Measurements from ENCODE around the gene ANKK1. TPM values are rescaled to one million over a fixed set of nuclear protein-coding genes. Genes with fewer than 3 reads are reported as not detected.

The ANKK1 gene
- total and polyA plus RNA-seq, 9 of the 15 experiments (the other 6 are each of a cell fraction or from before 2014, with no cell fraction given), result not detected

DNA sequence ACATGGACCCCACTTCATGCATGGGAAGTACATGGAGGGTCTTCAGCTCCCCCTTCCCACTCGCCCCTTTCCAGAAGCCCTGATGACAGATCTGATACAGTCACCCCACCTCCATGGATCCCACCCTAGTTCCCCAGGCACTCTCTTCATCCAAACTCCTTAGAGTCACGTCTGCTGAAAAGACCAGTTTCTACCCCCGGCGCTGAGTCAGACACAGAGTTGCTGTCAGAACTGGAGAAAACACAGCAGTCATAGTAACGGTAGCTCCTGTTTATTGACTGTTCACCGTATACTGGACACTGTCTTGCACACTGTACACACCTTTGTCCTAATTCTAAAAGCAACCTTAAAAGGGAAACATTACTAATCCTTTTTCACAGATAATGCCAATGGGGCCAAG is 58.5 kb downstream of the ANKK1 start:
- H3K4me3 ChIP-seq, result no peak overlapping the region
- H3K4me1 ChIP-seq (replicated peaks in 1 of 2; ENCODE audit: control insufficient read depth in 2 of 2, insufficient read depth in 2 of 2, low read length in 2 of 2), result peaks cover 0 to 5% of the 10 kb centered on the region in 2 experiments; a peak in 1 of 5 replicates
- ChIA-PET CTCF (ENCODE audit: low intra/inter-chr PET ratio) (no interaction called here), POLR2A (no interaction called here)
- H4K20me1 ChIP-seq (replicated peaks; ENCODE audit: control insufficient read depth, insufficient read depth, low read length), result peaks cover 4% of the 10 kb centered on the region; the same call in 1 of the 2 replicates
- 0% methylated on average over 6 of the region's 6 CpGs for WGBS (ENCODE audit: insufficient coverage, low coverage, missing lambda C conversion rate)
- H2AFZ ChIP-seq (ENCODE audit: low read depth, low read length), result no peak overlapping the region
- H3K36me3 ChIP-seq (ENCODE audit: control insufficient read depth, insufficient read depth, low read length), result no peaks in the 10 kb centered on the region
- no peaks in the 10 kb centered on the region for H3K79me2 ChIP-seq (ENCODE audit: control insufficient read depth, insufficient read depth, low read length)
- no TSS peak for BruUV-seq (replicated peaks)
- ATAC-seq, result no peak
- FAIRE-seq, result no peak
- intact Hi-C loops (cut with micrococcal nuclease), result no loop called here
- no peak overlapping the region for H3K9ac ChIP-seq (ENCODE audit: insufficient read depth in 1 of 2, low read depth in 2 of 2, low read length in 2 of 2)
- DNase-seq (ENCODE audit: extremely low read depth in 1 of 4, low spot score in 3 of 4), result no peak
- in situ Hi-C loops (cut with MboI), result no loop called here
- H3K9me1 ChIP-seq (ENCODE audit: control insufficient read depth, insufficient read depth, low read length), result no peaks in the 10 kb centered on the region
- no peak overlapping the region for H3K27ac ChIP-seq (ENCODE audit: extremely low read depth, low read depth, low read length)
- TF ChIP-seq BDP1 (IDR thresholded peaks at IDR 0.05; ENCODE audit: insufficient read depth, insufficient read length) (no peak), CREM (IDR thresholded peaks at IDR 0.05; ENCODE audit: low read depth) (no peak), ZNF695 (CRISPR knock-in tag; IDR thresholded peaks at IDR 0.05) (no peak), ZNF586 (CRISPR knock-in tag; conservative IDR thresholded peaks at IDR 0.05) (no peak), TAL1 (IDR thresholded peaks at IDR 0.05) (no peak), RFX7 (CRISPR knock-in tag; IDR thresholded peaks at IDR 0.05) (no peak), KAT8 (IDR thresholded peaks at IDR 0.05; ENCODE audit: low read depth) (no peak), ZNF165 (CRISPR knock-in tag; IDR thresholded peaks at IDR 0.05; ENCODE audit: borderline replicate concordance) (no peak), ZNF444 (CRISPR knock-in tag; IDR thresholded peaks at IDR 0.05) (no peak), ZNF197 (CRISPR knock-in tag; IDR thresholded peaks at IDR 0.05; ENCODE audit: low read depth) (no peak), ZNF263 (CRISPR knock-in tag; IDR thresholded peaks at IDR 0.05; ENCODE audit: borderline replicate concordance) (no peak), MBD1 (CRISPR knock-in tag; IDR thresholded peaks at IDR 0.05) (no peak), ELK3 (CRISPR knock-in tag; IDR thresholded peaks at IDR 0.05) (no peak), ZBTB2 (IDR thresholded peaks at IDR 0.05) (no peak), ZFP91 (CRISPR knock-in tag; IDR thresholded peaks at IDR 0.05) (no peak), ZC3H11A (IDR thresholded peaks at IDR 0.05; ENCODE audit: low read depth, low read length) (no peak), MAZ (CRISPR knock-in tag; conservative IDR thresholded peaks at IDR 0.05 in 1 of 2, IDR thresholded peaks at IDR 0.05 in 1 of 2) (no peak), POLR2B (IDR thresholded peaks at IDR 0.05; ENCODE audit: low read depth, partially characterized antibody) (no peak)
- H3K9me3 ChIP-seq (replicated peaks; ENCODE audit: control insufficient read depth, insufficient read depth, low read depth, low read length), result no peaks in the 10 kb centered on the region
- peaks cover 9 to 48% of the 10 kb centered on the region in 2 experiments; a peak in 4 of 5 replicates for H3K27me3 ChIP-seq (ENCODE audit: control insufficient read depth in 2 of 2, insufficient read depth in 2 of 2, low read length in 2 of 2)
- no peak overlapping the region for H3K4me2 ChIP-seq (ENCODE audit: insufficient read depth, low read length)
